ENCODE data around the gene OSBP2.
A peak's percentile ranks its signal among the peaks of the same experiment; 100 is the strongest.

Gene OSBP2

DNA sequence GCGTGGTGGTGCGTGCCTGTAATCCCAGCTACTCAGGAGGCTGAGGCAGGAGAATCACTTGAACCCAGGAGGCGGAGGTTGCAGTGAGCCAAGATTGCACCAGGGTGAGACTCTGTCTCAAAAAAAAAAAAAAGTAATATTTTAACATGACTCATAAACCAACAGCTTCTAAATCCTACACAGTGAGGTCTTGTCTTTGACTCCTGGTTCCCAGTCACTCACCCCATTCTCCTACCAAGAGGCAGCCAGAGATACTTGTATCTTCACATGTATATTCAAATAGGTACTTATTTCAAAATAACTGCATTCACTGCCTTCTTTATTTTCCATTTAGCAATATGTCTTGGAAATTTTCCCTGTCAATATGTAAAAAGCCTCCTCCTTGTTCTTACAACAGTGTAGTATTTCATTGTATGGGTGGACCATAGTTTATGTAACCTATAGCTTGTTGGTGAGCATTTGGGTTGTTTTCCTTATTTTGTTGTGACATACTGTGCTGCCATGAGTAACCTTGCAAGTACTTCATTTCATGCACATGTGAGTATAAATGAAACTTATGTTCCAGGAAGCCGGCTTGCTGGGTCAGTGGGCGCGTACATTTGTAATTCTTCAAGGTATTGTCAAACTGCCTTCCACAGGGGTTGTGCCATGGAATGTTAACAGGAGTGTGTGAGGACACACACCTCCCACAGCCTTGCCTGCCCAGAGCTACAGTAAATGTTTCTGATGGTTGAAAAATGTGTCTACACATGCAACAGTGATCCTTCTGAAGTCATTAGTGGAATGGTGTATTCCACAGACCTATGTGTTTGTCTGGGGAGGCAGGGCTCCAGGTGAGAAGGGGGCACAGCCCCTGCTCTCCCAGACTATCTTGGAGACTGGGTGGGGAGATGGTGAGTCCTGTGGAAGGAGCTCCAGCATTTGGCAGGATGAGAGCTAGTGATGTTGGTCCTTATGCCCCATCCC, 47.9 kb downstream of the OSBP2 start:
- TF ChIP-seq, protein P1, sequence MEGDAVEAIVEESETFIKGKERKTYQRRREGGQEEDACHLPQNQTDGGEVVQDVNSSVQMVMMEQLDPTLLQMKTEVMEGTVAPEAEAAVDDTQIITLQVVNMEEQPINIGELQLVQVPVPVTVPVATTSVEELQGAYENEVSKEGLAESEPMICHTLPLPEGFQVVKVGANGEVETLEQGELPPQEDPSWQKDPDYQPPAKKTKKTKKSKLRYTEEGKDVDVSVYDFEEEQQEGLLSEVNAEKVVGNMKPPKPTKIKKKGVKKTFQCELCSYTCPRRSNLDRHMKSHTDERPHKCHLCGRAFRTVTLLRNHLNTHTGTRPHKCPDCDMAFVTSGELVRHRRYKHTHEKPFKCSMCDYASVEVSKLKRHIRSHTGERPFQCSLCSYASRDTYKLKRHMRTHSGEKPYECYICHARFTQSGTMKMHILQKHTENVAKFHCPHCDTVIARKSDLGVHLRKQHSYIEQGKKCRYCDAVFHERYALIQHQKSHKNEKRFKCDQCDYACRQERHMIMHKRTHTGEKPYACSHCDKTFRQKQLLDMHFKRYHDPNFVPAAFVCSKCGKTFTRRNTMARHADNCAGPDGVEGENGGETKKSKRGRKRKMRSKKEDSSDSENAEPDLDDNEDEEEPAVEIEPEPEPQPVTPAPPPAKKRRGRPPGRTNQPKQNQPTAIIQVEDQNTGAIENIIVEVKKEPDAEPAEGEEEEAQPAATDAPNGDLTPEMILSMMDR (IDR thresholded peaks at IDR 0.05; ENCODE audit: low read depth, low read length), result no peak
- no peak overlapping the region for H3K4me3 ChIP-seq (ENCODE audit: low read depth, low read length)
- in situ Hi-C loops (cut with HindIII; ENCODE audit: low sequenced_read_pairs), result no loop called here
- DNase-seq (ENCODE audit: low read depth, low spot score), result peak; percentile 16

DNA sequence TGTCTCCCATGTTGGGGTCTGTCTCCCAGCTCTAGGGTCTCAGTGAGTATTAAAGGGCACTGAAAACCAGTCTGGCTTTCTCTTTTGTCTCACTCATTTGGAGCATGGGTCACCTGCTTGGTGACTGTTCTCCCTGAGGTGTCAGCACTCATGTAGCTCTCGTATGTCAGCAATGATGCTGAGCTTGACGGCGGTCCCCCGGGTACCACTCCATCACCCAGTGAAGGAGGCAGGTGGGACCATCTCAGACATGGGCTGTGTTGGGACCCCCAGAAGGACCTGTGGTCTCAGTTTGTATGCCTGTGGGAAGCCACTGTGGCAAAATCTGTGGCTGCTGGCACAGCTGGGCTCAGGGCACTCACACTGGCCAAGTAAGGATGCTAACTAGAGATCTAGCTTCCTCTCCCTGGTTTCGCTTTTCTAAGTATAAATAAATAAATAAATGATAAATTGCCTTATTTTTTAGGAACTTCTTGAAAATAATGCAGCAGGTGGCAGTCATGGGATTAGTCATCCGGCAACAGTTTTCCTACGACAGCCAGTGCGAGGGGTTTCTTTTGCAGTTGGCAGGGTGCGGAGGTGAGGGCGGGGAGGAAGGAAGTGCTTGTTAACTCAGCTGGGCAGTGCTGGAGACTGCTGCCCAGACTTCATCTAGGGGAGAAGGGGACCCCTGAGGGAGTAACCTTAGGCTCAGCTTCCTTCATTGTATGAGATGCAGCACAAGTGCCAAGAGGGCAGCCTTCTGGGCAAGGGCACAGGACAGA, 48.8 kb downstream of the OSBP2 start:
- in situ Hi-C loops (cut with HindIII; ENCODE audit: low sequenced_read_pairs), result no loop called here
- no peak for DNase-seq (ENCODE audit: low read depth, low spot score)
- H3K4me3 ChIP-seq (ENCODE audit: low read depth, low read length), result no peak overlapping the region
- TF ChIP-seq, protein P1 (IDR thresholded peaks at IDR 0.05; ENCODE audit: low read depth, low read length), result no peak

DNA sequence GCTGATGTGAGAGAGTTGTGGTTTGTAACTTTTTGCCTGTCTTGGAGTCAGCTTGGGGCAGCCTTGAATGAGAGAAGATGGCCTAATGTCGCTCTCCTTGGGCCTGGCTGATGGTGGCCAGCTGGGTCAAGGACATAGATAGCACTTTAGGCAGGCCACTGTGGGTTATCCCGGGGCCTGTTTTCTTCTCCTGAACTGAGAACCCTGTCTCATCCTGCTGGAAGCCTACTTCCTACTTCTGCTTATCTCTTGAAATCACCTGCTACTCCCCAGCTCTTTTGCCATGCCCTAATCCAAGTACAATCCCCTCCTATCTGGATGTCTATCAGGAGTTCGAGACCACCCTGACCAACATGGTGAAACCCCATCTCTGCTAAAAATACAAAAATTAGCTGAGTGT, 49.5 kb downstream of the OSBP2 start:
- DNase-seq (ENCODE audit: low read depth, low spot score), result no peak
- no peak overlapping the region for H3K4me3 ChIP-seq (ENCODE audit: low read depth, low read length)
- in situ Hi-C loops (cut with HindIII; ENCODE audit: low sequenced_read_pairs), result no loop called here
- TF ChIP-seq, protein P1 (IDR thresholded peaks at IDR 0.05; ENCODE audit: low read depth, low read length), result no peak

DNA sequence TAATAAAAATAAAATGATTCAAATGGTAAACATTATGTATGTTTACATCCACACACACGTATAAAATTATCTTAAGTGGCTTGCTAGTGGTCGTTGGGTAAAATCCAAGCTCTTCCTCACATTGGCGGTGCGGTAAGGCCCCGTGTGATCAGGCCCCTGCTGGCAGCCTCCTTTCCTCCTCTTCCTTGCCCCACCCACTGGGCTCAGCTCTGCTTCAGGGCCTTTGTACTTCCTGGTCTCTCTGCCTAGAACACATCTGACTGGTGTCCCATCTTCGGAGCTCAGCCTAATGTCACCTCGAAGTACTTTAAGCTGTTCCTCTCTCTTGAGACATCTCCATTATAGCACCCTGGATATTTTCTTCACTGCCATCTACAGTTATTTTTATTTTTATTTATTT, 52.8 kb downstream of the OSBP2 start:
- DNase-seq (ENCODE audit: low read depth, low spot score), result no peak
- TF ChIP-seq, protein P1 (IDR thresholded peaks at IDR 0.05; ENCODE audit: low read depth, low read length), result no peak
- in situ Hi-C loops (cut with HindIII; ENCODE audit: low sequenced_read_pairs), result no loop called here
- no peak overlapping the region for H3K4me3 ChIP-seq (ENCODE audit: low read depth, low read length)

DNA sequence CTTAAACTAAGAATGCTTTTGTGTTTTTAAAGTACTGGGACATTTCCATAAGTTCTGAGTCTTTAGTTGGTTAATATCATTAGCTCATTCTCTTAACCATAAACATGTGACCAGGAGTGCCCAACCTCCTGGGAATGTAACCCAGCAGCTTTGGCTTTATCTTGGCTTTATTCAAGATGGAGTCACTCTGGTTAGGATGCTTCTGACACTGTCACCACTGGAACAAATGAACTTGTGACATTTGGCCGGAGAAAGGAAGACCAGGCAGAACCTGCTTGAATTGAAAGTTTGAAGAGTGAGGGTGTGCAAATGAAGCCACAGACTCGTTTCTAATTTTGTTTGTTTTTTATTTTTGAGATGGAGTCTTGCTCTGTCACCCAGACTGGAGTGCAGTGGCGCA, 54.6 kb downstream of the OSBP2 start:
- in situ Hi-C loops (cut with HindIII; ENCODE audit: low sequenced_read_pairs), result no loop called here
- no peak for DNase-seq (ENCODE audit: low read depth, low spot score)
- TF ChIP-seq, protein P1 (IDR thresholded peaks at IDR 0.05; ENCODE audit: low read depth, low read length), result no peak
- H3K4me3 ChIP-seq (ENCODE audit: low read depth, low read length), result no peak overlapping the region

DNA sequence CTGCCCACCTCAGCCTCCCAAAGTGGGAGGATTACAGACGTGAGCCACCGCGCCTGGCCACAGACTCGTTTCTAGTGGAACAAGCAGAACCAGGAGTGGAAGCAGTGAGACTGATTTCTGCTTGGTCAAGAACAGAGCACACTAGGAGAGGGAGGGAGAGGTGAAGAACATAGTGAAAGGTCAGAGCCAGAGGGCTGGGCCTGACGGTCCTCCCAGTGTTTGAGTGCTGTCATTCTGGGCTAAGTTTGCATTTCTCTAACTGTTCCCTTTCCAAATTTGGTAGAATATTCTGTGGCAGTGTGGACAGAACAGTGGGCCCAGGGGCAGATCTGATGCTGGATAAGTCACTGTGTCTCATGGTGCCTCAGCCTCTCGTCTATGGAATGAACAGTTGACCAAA, 55.2 kb downstream of the OSBP2 start:
- in situ Hi-C loops (cut with HindIII; ENCODE audit: low sequenced_read_pairs), result no loop called here

More for the DNA sequence above, 55.2 kb downstream of the OSBP2 start:
- no peak overlapping the region for H3K4me3 ChIP-seq (ENCODE audit: low read depth, low read length)
- DNase-seq (ENCODE audit: low read depth, low spot score), result no peak
- TF ChIP-seq, protein P1 (IDR thresholded peaks at IDR 0.05; ENCODE audit: low read depth, low read length), result no peak
